Ovary (tissue), 3 donors: ENCODE measurements around the gene CFHR5.

Experiments
- POLR2A ChIP-seq: fragments of 450-650 bp; IDR thresholded peaks from one replicate; pipeline ENCODE4 v1.6.1; 2017; ENCODE audit warnings: antibody characterized with exemption, mild to moderate bottlenecking, moderate library complexity
- TF ChIP-seq, protein P1 (sequence below), 3 donors: fragments of 450-650 bp in 2 of 3; fragments of 200-600 bp in 1 of 3; IDR thresholded peaks; one replicate each; pipeline versions ENCODE4 v1.5.1 to v1.8.0; 2016 to 2022; ENCODE audit warnings: antibody characterized with exemption in 3 of 3, mild to moderate bottlenecking in 1 of 3
- donor health status: DM: no; HTN: no; CAD: no.

DNA sequence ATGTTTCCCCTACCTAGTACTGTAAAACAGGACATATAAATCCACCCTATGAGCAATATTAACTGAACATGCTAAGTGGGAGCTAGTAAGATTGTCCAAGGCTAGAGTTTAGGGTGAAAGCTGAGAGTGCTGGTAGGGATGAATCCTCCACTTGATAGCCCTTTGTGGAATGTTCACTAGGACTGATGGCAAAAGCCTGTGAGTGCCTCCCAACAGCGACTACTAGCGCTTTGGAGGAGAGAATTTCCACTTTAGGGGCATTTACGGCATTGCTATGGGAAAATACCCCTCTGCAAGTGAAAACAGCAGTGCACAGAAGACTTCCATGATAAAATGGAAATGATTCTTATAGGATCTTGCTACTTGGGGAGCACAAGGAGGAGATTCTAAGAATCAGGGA lies 35.9 kb downstream of the CFHR5 start:
- TF ChIP-seq, protein P1, sequence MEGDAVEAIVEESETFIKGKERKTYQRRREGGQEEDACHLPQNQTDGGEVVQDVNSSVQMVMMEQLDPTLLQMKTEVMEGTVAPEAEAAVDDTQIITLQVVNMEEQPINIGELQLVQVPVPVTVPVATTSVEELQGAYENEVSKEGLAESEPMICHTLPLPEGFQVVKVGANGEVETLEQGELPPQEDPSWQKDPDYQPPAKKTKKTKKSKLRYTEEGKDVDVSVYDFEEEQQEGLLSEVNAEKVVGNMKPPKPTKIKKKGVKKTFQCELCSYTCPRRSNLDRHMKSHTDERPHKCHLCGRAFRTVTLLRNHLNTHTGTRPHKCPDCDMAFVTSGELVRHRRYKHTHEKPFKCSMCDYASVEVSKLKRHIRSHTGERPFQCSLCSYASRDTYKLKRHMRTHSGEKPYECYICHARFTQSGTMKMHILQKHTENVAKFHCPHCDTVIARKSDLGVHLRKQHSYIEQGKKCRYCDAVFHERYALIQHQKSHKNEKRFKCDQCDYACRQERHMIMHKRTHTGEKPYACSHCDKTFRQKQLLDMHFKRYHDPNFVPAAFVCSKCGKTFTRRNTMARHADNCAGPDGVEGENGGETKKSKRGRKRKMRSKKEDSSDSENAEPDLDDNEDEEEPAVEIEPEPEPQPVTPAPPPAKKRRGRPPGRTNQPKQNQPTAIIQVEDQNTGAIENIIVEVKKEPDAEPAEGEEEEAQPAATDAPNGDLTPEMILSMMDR (IDR thresholded peaks at IDR 0.05), result no peak
- no peak for TF ChIP-seq POLR2A
